Adrenal gland (tissue), 12 donors: ENCODE results near the gene SEPTIN7. TPM values are rescaled to one million over a fixed set of nuclear protein-coding genes. Genes with fewer than 3 reads are reported as not detected.

Experiments
- DNase-seq, 7 donors: peaks; one replicate each; pipeline ENCODE4 v3.0.0-alpha.2; 2019 to 2020
- H3K27ac ChIP-seq, 5 donors: fragments of 200-600 bp; sonication (generic) in 4 of 5; 1 replicate in 3 of 5; 2 replicates in 2 of 5; pipeline versions ENCODE4 v1.5.1 to v1.8.0; 2016 to 2020; ENCODE audit warnings: mild to moderate bottlenecking in 1 of 5
- H3K27me3 ChIP-seq: fragments of 200-600 bp; 2 replicates; pipeline ENCODE4 v1.8.0; 2021
- H3K36me3 ChIP-seq, 2 donors: fragments of 200-600 bp; replicated peaks in 1 of 2; 1 replicate in 1 of 2; 2 replicates in 1 of 2; pipeline versions ENCODE4 v1.5.1 to v1.8.0; 2018 to 2022
- H3K4me1 ChIP-seq, 2 donors: fragments of 200-600 bp; replicated peaks in 1 of 2; 1 replicate in 1 of 2; 2 replicates in 1 of 2; pipeline versions ENCODE4 v1.5.1 to v1.8.0; 2018 to 2021
- H3K4me3 ChIP-seq, 4 donors: fragments of 200-600 bp; sonication (generic) in 3 of 4; one replicate each; pipeline ENCODE4 v1.5.1; 2016 to 2018
- H3K9me3 ChIP-seq, 3 donors: fragments of 200-600 bp; sonication (generic) in 1 of 3; replicated peaks in 1 of 3; 1 replicate in 2 of 3; 2 replicates in 1 of 3; pipeline versions ENCODE4 v1.5.1 to v1.8.0; 2016 to 2021
- POLR2A ChIP-seq, 2 donors: fragments of 450-650 bp; IDR thresholded peaks; one replicate each; pipeline ENCODE4 v1.6.1; 2017; ENCODE audit warnings: antibody characterized with exemption in 2 of 2, mild to moderate bottlenecking in 2 of 2, moderate library complexity in 1 of 2
- WGBS, 4 donors: extraction: QIAGEN DNeasy Blood & Tissue Kit in 2 of 4; methylation state at CpG; one replicate each; pipeline versions ENCODE4 v1.1.5 to v1.1.7; 2013 to 2017; 5-methylcytosine and 5-hydroxymethylcytosine counted together
- intact Hi-C, 2 donors: fragments of 100-400 bp; cut with DNase I; formaldehyde crosslinking; loops; one replicate each; pipeline versions ENCODE4 v1.14.1 to v1.15.0; 2022 to 2023
- polyA plus RNA-seq, 3 donors: library from polyadenylated mRNA; stranded (reverse); fragments of 200-250 nt in 2 of 3; fragments of 350-450 nt in 1 of 3; fragmentation: Illumina TruSeq in 1 of 3; extraction: RNeasy Lipid Tissue Mini Kit (QIAGEN cat#74804) in 1 of 3; gene quantifications; one replicate each; pipeline ENCODE4 v1.2.3, GENCODE V29; 2013 to 2014
- total RNA-seq, 9 donors: library from RNA; depleted of rRNA in 4 of 9; stranded (reverse); fragments of >200 nt in 4 of 9; fragments of 120-200 nt in 1 of 9; fragmentation: NEBNext Ultra II Directional in 1 of 9; extraction: Animal tissue kit (Norgen Biotek cat#: 25700) in 1 of 9; gene quantifications; one replicate each; pipeline versions ENCODE4 v1.1.0 to v1.2.4, GENCODE V29; 2013 to 2023
- TF ChIP-seq, protein P1 (sequence below), 6 experiments: fragments of 450-650 bp in 4 of 6; fragments of 200-600 bp in 2 of 6; sonication (generic) in 1 of 6; IDR thresholded peaks; 1 replicate in 5 of 6; 2 replicates in 1 of 6; pipeline versions ENCODE4 v1.5.1 to v1.8.0; 2016 to 2021; ENCODE audit warnings: antibody characterized with exemption in 6 of 6, mild to moderate bottlenecking in 2 of 6, moderate library complexity in 1 of 6
- donor health status: healthy with polysubstance abuse.
- donor health status: Bipolar disorder and iron deficiency.
- donor health status: DM: yes; HTN: yes; CAD: no.
- donor health status: DM: no; HTN: no; CAD: no.
- donor health status: DM: no; HTN: no; CAD: no.
- donor health status: DM: yes; HTN: yes; CAD: no.

SEPTIN7 gene
- total and polyA plus RNA-seq, 12 donors = 72.3 to 267 (median 155) TPM

GRCh38 chr7:35797311-35797710 lies 3.5 kb upstream of the SEPTIN7 start:
- Histone ChIP-seq H3K36me3 (no peaks in the 10 kb centered on the region), H3K4me1 (peaks cover 0 to 23% of the 10 kb centered on the region in 2 donors), H3K27me3 (no peaks in the 10 kb centered on the region), H3K4me3 (no peak overlapping the region), H3K27ac (no peak overlapping the region), H3K9me3 (no peaks in the 10 kb centered on the region)
- no peak for DNase-seq
- intact Hi-C loops = loop anchor here in 1 of 2 donors (10.0 kb wide), 1 partner anchor 107 kb away; no protein-coding TSS in a partner anchor
- TF ChIP-seq POLR2A (IDR thresholded peaks at IDR 0.05) = no peak
- TF ChIP-seq, protein P1, sequence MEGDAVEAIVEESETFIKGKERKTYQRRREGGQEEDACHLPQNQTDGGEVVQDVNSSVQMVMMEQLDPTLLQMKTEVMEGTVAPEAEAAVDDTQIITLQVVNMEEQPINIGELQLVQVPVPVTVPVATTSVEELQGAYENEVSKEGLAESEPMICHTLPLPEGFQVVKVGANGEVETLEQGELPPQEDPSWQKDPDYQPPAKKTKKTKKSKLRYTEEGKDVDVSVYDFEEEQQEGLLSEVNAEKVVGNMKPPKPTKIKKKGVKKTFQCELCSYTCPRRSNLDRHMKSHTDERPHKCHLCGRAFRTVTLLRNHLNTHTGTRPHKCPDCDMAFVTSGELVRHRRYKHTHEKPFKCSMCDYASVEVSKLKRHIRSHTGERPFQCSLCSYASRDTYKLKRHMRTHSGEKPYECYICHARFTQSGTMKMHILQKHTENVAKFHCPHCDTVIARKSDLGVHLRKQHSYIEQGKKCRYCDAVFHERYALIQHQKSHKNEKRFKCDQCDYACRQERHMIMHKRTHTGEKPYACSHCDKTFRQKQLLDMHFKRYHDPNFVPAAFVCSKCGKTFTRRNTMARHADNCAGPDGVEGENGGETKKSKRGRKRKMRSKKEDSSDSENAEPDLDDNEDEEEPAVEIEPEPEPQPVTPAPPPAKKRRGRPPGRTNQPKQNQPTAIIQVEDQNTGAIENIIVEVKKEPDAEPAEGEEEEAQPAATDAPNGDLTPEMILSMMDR (IDR thresholded peaks at IDR 0.05) = no peak
- 86 to 94% (median 89%) methylated on average over 5 of the region's 5 CpGs for WGBS, 4 donors

DNA sequence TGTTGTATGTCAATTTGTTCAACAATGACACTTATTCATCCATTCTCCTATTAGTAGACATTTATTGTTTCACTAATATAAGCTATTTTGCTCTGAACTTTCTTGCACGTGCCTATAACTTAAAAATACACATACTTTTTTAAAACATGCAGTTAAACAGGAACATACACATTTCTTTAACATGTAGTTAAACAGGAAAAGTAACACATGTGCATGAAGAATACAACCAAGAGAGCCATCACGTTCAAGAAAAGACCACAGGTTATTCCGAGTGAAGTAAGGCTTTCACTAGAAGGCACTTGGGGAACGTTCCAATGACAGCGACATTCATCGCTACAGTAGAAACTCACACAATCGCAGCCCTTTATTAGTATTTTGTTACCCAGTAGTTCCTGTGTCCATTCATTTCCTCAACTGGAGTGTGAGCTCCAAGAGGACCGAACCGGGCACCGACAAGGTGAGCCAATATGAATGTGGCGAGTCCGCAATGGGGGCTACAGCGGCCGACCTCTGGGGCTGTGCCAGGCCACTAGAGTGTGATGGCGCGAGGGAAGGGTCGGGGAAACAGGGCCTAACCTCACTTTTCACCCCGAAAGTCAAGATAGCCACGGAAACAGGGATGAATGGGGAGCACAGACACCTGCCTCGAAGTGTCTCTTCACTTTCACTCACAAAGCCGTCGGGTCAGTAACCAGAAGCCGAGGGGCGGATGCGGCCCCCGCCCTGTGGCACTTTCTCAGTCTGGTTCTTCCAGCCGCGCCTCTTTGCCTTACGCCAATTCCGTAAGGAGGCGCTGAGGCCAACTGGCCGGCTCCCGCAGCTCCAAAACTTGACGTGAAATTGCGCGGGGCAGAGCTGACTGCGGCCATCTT lies 775 bp upstream of the SEPTIN7 start:
- Histone ChIP-seq H3K27ac (peak overlapping the region; percentile 83 to 98 (median 95)), H3K4me3 (peak overlapping the region; percentile 40 to 84 (median 56)), H3K36me3 (no peaks in the 10 kb centered on the region), H3K9me3 (no peaks in the 10 kb centered on the region), H3K27me3 (no peaks in the 10 kb centered on the region), H3K4me1 (peaks cover 4 to 34% of the 10 kb centered on the region in 2 donors)
- intact Hi-C loops = loop anchor here (5.0 to 10.0 kb wide), 2 partner anchors 93 to 105 kb away; no protein-coding TSS in a partner anchor
- DNase-seq = peak; percentile 83 to 96 (median 89)
- TF ChIP-seq, protein P1 (IDR thresholded peaks at IDR 0.05) = peak in 1 of 6 experiments; percentile 14
- TF ChIP-seq POLR2A (IDR thresholded peaks at IDR 0.05) = no peak
- 1 to 2% (median 2%) methylated on average over 29 to 37 of the region's 37 CpGs for whole genome bisulfite sequencing, 4 donors

GRCh38 chr7:35801392-35802101 lies 690 bp downstream of the SEPTIN7 start:
- intact Hi-C loops = loop anchor here (5.0 to 10.0 kb wide), 2 partner anchors 94 to 103 kb away; no protein-coding TSS in a partner anchor
- Histone ChIP-seq H3K27ac (peak overlapping the region; percentile 78 to 98 (median 95)), H3K4me1 (peaks cover 4 to 49% of the 10 kb centered on the region in 2 donors), H3K9me3 (no peaks in the 10 kb centered on the region), H3K27me3 (no peaks in the 10 kb centered on the region), H3K4me3 (peak overlapping the region; percentile 84 to 97 (median 92)), H3K36me3 (no peaks in the 10 kb centered on the region)
- 0 to 1% (median 0%) methylated on average over 11 to 69 of the region's 70 CpGs for WGBS, 4 donors
- no peak for TF ChIP-seq POLR2A (IDR thresholded peaks at IDR 0.05)
- TF ChIP-seq, protein P1 (IDR thresholded peaks at IDR 0.05) = peak; percentile 35 to 67 (median 54)
- DNase-seq = peak; percentile 74 to 84 (median 77)

GRCh38 chr7:35802102-35802466 lies 1.2 kb downstream of the SEPTIN7 start:
- no peak for DNase-seq
- Histone ChIP-seq H3K27me3 (no peaks in the 10 kb centered on the region), H3K27ac (peak overlapping the region; percentile 78 to 98 (median 95)), H3K9me3 (no peaks in the 10 kb centered on the region), H3K36me3 (no peaks in the 10 kb centered on the region), H3K4me1 (peaks cover 4 to 51% of the 10 kb centered on the region in 2 donors), H3K4me3 (peak overlapping the region in 3 of 4 donors; percentile 84 to 96 (median 89))
- intact Hi-C loops = loop anchor here (5.0 to 10.0 kb wide), 2 partner anchors 95 to 103 kb away; no protein-coding TSS in a partner anchor
- WGBS, 4 donors = 0 to 1% (median 0%) methylated on average over 4 of the region's 4 CpGs
- TF ChIP-seq, protein P1 (IDR thresholded peaks at IDR 0.05) = no peak
- TF ChIP-seq POLR2A (IDR thresholded peaks at IDR 0.05) = no peak
